ENCODE data around the gene ERRFI1. TPM values are rescaled to one million over a fixed set of nuclear protein-coding genes. Genes with fewer than 3 reads are reported as not detected.

The ERRFI1 gene
- total and polyA plus RNA-seq, 2 of the 8 experiments (the other 6 are each of a cell fraction or from before 2014, with no cell fraction given) = 23.4 to 46.1 TPM

- FAIRE-seq (no peak), DNase-seq (ENCODE audit: low read depth in 1 of 2, low spot score in 2 of 2) (no peak)
- 86% methylated on average over 3 of the region's 3 CpGs; no CpG with 5 or more reads in 1 of the 2 experiments for WGBS, 2 experiments (ENCODE audit: extremely low coverage in 1 of 2, insufficient coverage in 1 of 2, insufficient read length in 1 of 2, insufficient replicate concordance in 2 of 2, low coverage in 1 of 2, low lambda C conversion rate in 2 of 2, missing lambda C conversion rate in 1 of 2)
- Histone ChIP-seq H3K9ac (replicated peaks in 1 of 4; ENCODE audit: extremely low read depth in 1 of 4, low read depth in 3 of 4, low read length in 3 of 4) (no peak overlapping the region), H3K4ac (replicated peaks; ENCODE audit: insufficient read length, low read depth, low read length) (no peak overlapping the region), H4K91ac (replicated peaks; ENCODE audit: insufficient read length, low read length) (no peak overlapping the region), H2BK20ac (ENCODE audit: low read length) (no peak overlapping the region), H2BK15ac (ENCODE audit: low read length) (no peak overlapping the region), H3K4me1 (replicated peaks in 1 of 4; ENCODE audit: control insufficient read depth in 3 of 4, insufficient read depth in 4 of 4, low read length in 3 of 4) (peaks cover 0 to 5% (median 4%) of the 10 kb centered on the region in 4 experiments; a peak in 4 of 7 replicates), H3K79me2 (ENCODE audit: control insufficient read depth in 1 of 2, insufficient read depth in 2 of 2, low read length in 2 of 2) (no peaks in the 10 kb centered on the region), H3K23me2 (ENCODE audit: low read depth, low read length) (no peaks in the 10 kb centered on the region), H2AFZ (ENCODE audit: low read length) (no peak overlapping the region), H3K18ac (ENCODE audit: extremely low read depth, low read length) (no peak overlapping the region), H3K4me3 (ENCODE audit: extremely low read depth in 1 of 4, insufficient read depth in 2 of 4, low read depth in 3 of 4, low read length in 4 of 4) (no peak overlapping the region), H3K79me1 (ENCODE audit: low read depth, low read length) (no peaks in the 10 kb centered on the region), H3K23ac (ENCODE audit: insufficient read length) (no peak overlapping the region), H2AK5ac (ENCODE audit: low read depth, low read length) (no peak overlapping the region), H4K20me1 (replicated peaks in 1 of 2; ENCODE audit: control insufficient read depth in 1 of 2, insufficient read depth in 2 of 2, low read length in 2 of 2) (no peaks in the 10 kb centered on the region), H3K36me3 (ENCODE audit: control insufficient read depth in 2 of 4, insufficient read depth in 4 of 4, low read length in 3 of 4) (no peaks in the 10 kb centered on the region), H3K56ac (replicated peaks; ENCODE audit: insufficient read length, low read depth, low read length) (no peak overlapping the region), H3K9me3 (ENCODE audit: insufficient read depth in 2 of 2, low read depth in 1 of 2, low read length in 1 of 2) (no peaks in the 10 kb centered on the region), H2BK120ac (replicated peaks; ENCODE audit: low read depth, low read length) (no peak overlapping the region), H3K27ac (ENCODE audit: low read depth, low read length) (no peak overlapping the region), H3K14ac (ENCODE audit: insufficient read length) (no peak overlapping the region), H4K8ac (ENCODE audit: extremely low read depth, insufficient read depth, low read length) (no peak overlapping the region), H3K4me2 (ENCODE audit: insufficient read depth in 1 of 2, low read depth in 2 of 2, low read length in 2 of 2) (no peak overlapping the region), H4K5ac (ENCODE audit: insufficient read length, low read depth, low read length) (no peak overlapping the region), H2BK12ac (ENCODE audit: low read depth, low read length) (no peak overlapping the region), H2BK5ac (ENCODE audit: low read depth, low read length) (no peak overlapping the region), H3K27me3 (replicated peaks in 1 of 4; ENCODE audit: control insufficient read depth in 3 of 4, extremely low read depth in 1 of 4, insufficient read depth in 3 of 4, low read length in 3 of 4) (no peaks in the 10 kb centered on the region)
- ChIA-PET CTCF (ENCODE audit: partially characterized antibody) (interaction anchor here (0.6 to 4.2 kb wide), 29 partner anchors 10 to 319 kb away, joined by 3 to 72 read pairs (median 5); no protein-coding TSS in a partner anchor), POLR2A (ENCODE audit: partially characterized antibody) (interaction anchor here (1.6 kb wide), 1 partner anchor 134 kb away, joined by 8 read pairs; no protein-coding TSS in a partner anchor)
- TF ChIP-seq HDAC6 (IDR thresholded peaks at IDR 0.05; ENCODE audit: low read depth, low read length) = no peak
- TF ChIP-seq ASH2L (IDR thresholded peaks at IDR 0.05; ENCODE audit: low read length) = no peak
- no peak for TF ChIP-seq RAD21 (IDR thresholded peaks at IDR 0.05 in 1 of 2, conservative IDR thresholded peaks at IDR 0.05 in 1 of 2; ENCODE audit: low read depth in 2 of 2, low read length in 2 of 2)
- TF ChIP-seq CBX5 (IDR thresholded peaks at IDR 0.05; ENCODE audit: low read depth, low read length) = no peak
Observed at GRCh38 chr1:8032366-8032910, 6.3 kb upstream of the ERRFI1 start.

Measured in H1 (cell line).